NCI-H2196 treated with DMSO at 0.1 percent for 48 hours (cell line): ENCODE results near the gene UBAC2.
"Not testable (repeated sequence)": the region's sequence is repeated elsewhere in the genome, so short reads cannot be mapped to it uniquely, and the experiment has no call there.

Source experiments
- DNase-seq: peaks from one replicate; lab custom pipeline; 2025; ENCODE audit not compliant: unreplicated experiment; lab: John Stamatoyannopoulos, UW

The UBAC2 gene

DNA sequence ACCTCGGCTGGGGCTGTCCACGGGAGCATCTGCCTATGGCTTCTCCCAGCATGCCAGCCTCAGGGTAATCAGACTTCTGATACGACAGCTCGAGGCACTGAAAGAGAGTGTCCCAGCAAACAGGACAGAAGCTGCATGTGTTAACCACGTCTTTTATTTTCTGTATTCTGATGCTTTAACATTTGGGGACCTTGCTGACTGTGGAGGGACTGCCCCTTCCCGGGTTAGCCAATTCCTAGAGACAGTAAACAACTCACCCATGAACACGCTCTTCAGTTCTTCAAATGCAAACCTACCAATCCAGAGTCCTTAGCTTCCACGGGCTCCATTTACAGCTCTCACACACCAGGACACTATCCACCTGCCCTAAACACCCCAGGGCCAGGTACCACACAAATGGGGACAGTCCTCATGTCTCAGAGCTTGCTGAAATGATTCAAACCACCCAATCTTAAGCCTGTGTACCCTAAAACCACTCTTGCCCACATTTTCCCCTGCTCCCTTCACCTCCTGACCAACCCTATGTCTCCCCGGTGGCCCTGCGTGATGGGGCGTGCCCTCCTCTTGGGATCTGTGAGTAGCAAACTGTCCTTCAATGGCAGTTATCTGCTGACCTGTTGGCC lies 208.9 kb downstream of the UBAC2 start:
- not testable (repeated sequence) for DNase-seq

DNA sequence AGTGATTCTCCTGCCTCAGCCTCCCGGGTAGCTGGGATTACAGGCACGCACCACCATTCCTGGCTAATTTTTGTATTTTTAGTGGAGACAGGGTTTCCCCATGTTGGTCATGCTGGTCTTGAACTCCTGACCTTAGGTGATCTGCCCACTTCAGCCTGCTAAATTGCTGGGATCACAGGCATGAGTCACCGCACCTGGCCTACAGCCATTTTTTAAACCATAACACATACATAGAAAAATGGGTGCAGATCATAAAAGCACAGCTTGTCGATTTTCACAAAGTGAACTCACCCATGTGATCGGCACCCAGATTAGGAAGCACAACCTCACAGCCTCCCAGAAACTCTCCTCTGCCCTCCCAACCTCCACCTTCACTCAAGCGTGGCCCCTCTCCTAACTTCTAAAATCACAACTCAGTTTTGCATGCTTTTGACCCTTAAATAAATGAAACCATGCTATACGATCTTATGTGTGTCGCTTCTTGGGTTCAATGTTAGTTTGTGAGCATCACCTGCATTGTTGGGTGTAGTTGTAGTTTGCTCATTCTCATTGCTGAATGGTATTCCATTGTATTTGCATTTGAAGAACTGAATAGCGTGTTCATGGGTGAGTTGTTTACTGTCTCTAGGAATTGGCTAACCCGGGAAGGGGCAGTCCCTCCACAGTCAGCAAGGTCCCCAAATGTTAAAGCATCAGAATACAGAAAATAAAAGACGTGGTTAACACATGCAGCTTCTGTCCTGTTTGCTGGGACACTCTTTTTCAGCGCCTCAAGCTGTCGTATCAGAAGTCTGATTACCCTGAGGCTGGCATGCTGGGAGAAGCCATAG lies 210.2 kb downstream of the UBAC2 start:
- not testable (repeated sequence) for DNase-seq

DNA sequence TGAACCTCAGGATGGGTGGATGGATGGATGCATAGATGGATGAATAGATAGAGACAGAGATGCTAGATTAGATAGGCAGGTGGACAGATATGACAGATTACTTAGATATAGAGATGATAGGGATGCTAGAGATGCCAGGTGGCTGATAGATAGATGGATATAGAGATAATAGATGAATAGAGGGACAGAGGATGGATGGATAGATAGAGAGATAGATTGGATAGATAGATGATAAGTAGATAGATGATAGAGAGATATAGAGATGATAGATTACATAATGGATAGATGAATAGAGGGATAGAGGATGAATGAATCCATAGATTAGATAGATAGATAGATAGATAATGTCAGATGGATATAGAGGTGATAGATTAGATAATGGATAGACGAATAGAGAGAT lies 212.2 kb downstream of the UBAC2 start:
- no peak for DNase-seq

GRCh38 chr13:99414048-99414995 lies 213.7 kb downstream of the UBAC2 start:
- DNase-seq, result no peak

- DNase-seq, result no peak
Measured at GRCh38 chr13:99415014-99415650, 214.5 kb downstream of the UBAC2 start.

GRCh38 chr13:99415851-99416331 lies 215.2 kb downstream of the UBAC2 start:
- DNase-seq, result no peak

DNA sequence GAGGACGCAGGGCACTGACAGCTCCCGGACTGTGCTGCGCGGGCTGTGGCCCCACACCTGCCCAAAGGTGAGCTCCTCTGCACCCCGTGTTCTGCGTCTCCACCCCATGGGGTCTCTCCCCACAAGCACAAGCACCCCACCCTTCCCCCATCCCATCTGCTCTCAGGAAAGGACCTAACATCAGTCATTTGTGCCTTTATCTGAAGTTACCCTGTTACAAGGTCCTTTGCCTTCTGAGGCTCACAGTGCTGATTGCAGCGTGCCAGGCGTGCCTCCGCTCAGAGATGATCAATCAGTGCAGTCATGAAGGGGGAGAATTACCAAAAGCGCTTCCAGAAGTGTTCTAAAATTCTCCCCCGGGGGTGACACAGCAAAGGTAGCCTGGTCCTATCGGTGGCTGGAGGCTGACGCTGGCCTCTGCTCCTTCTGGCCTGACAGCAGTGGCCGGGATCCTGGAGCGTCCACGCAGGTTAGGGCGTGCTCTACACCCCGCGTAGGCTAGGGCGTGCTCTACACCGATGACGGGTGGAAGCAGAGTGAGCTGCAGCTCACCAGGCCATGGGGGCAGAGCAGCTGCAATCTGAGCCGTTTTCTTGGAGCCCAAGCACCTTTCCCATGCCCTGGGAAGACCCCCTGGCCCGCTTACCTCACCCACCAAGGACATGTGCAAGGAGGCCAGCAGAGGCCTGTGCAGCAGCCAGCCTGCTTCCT lies 215.9 kb downstream of the UBAC2 start:
- no peak for DNase-seq

- no peak for DNase-seq
Measured at GRCh38 chr13:99417201-99418102, 216.8 kb downstream of the UBAC2 start.

GRCh38 chr13:99418103-99418842 lies 217.6 kb downstream of the UBAC2 start:
- DNase-seq, result no peak

- no peak for DNase-seq
Measured at GRCh38 chr13:99418843-99419140, 218.1 kb downstream of the UBAC2 start.

GRCh38 chr13:99419591-99420243 lies 219.1 kb downstream of the UBAC2 start:
- DNase-seq, result no peak

GRCh38 chr13:99421271-99421670 lies 220.6 kb downstream of the UBAC2 start:
- no peak for DNase-seq

GRCh38 chr13:99421758-99422585 lies 221.3 kb downstream of the UBAC2 start:
- no peak for DNase-seq

- no peak for DNase-seq
Measured at GRCh38 chr13:99422586-99423220, 222.0 kb downstream of the UBAC2 start.

DNA sequence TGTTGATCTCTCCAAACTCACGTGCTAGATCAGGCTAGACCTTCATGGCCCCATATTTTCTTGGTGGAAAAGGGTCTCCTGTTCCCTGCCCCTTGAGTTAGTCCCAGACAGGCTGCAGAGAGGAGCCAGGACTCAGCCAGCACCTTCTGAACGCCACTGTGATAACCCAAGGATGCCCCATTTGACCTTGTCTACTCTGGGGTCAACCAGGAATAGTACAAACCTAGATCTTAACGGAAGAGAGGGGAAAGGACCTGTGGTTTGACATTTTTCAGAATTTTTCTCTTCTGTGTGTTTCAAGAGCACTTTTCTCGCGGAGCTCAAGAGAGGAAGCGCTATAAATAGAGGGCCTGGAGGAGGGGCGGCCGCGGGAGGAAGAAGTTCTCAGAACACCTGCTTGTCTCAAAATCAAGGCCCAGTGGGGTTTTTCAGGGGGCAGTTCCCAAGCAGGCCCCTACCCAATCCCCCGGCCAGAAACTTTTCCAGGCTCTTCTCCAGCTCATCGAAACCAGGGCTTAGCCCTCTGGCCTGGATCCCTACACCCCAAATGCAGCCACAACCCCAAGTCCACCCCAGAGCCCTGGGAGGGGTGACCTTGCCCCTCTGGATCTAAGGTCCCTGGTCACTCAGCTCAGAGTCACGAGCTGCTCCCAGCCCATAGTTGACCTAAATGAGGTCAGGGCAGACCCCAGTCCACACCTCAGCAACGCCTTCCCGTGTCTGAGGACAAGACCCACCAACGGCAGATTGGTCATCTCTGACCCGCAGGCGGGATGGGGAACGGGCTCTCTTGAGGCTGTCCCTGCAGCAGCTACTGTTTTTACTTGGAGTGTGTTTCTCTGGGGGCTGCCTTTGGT lies 225.1 kb downstream of the UBAC2 start:
- DNase-seq, result no peak

DNA sequence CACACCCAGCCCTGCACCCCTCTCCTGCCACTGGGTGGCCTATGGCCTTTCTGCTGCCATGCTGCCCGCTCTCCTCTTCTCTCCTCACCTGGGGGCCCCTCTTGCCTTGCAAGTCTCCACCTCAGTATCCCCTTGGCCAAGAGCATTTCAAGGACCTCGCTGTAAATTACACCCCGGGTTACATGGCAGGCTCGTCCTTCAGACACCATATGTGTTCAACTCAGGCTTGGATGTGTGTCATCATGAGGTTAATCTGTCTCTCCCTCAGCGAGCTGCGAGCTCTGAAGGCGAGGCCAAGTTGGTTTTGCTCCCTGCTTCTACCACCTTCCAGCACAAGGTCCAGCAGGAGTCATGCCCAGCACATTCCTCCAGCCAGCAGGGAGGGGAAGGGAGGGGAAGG lies 225.8 kb downstream of the UBAC2 start:
- no peak for DNase-seq
